Epithelial cell of esophagus (primary cell): ENCODE measurements around the gene IL2RA.

Experiments used
- DNase-seq: peaks from one replicate; pipeline ENCODE4 v3.0.0; 2010; ENCODE audit warnings: low read depth
- H3K4me3 ChIP-seq: 2 replicates; pipeline ENCODE4 v1.5.1; 2011; ENCODE audit warnings: mild to moderate bottlenecking, low read length, control low read depth
- TF ChIP-seq, protein P1 (sequence below): IDR thresholded peaks from 2 replicates; pipeline ENCODE4 v1.5.1; 2011; ENCODE audit warnings: low read depth, mild to moderate bottlenecking, low read length, control low read depth, inconsistent platforms; ENCODE audit not compliant: insufficient read depth; ENCODE audit errors: missing control alignments

Gene IL2RA

DNA sequence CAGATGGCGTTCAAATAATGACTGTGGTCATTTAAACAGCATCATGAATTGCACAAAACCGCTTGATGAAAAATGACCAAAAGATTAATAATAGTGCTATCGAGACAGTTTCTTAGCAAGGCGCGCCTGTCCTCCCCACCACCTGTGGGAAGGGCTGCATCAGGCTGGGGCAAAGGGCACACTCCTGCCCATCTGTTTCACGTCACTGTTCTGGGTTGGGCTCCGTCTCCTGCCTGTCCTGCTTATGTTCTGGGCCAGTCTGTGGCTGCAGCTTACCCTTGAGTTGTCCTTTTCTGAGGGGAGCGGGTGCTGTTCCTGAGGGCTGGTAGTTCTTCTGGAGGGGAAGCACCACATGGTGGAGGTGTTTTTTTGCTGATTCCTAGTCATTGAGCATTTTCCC lies 40.0 kb upstream of the IL2RA start:
- no peak overlapping the region for H3K4me3 ChIP-seq
- no peak for DNase-seq
- TF ChIP-seq, protein P1, sequence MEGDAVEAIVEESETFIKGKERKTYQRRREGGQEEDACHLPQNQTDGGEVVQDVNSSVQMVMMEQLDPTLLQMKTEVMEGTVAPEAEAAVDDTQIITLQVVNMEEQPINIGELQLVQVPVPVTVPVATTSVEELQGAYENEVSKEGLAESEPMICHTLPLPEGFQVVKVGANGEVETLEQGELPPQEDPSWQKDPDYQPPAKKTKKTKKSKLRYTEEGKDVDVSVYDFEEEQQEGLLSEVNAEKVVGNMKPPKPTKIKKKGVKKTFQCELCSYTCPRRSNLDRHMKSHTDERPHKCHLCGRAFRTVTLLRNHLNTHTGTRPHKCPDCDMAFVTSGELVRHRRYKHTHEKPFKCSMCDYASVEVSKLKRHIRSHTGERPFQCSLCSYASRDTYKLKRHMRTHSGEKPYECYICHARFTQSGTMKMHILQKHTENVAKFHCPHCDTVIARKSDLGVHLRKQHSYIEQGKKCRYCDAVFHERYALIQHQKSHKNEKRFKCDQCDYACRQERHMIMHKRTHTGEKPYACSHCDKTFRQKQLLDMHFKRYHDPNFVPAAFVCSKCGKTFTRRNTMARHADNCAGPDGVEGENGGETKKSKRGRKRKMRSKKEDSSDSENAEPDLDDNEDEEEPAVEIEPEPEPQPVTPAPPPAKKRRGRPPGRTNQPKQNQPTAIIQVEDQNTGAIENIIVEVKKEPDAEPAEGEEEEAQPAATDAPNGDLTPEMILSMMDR: no peak

DNA sequence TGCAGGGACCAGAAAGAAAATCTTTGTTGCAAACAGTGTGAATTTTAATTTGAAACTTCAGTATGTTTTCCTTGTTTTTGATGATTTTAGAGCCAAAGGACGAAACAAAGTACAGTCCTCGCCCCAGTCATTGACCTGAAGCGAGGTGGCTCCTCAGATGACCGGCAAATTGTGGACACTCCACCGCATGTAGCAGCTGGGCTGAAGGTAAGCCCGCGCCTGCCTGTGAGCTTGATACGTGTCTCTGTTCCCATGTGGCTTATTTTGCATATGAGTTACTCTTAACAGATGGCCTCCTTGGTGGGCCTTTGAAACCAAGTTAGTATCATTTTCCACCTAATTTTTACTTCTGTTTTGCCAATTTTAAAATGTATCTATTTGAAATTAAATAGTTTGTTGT lies 39.0 kb upstream of the IL2RA start:
- TF ChIP-seq, protein P1: no peak
- no peak for DNase-seq
- H3K4me3 ChIP-seq: no peak overlapping the region

DNA sequence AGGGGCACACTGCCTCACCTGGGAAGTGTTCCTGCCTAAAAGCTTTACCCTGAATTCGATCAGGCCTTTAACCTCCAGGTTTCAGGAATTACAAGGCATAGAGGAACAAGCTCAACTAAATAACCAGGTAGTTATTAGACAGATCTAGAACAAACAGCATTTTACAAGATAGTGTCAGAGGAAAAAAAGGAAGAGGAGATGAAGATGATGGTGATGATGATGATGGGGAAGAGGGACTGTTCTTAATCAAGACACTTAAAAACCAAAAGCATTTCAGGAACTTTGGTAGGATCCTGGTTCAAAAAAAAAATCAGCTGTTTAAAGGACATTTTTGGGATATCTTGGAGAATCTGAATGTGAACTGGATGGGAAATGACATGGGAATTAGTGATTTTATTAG lies 38.2 kb upstream of the IL2RA start:
- TF ChIP-seq, protein P1: no peak
- H3K4me3 ChIP-seq: no peak overlapping the region
- DNase-seq: no peak

DNA sequence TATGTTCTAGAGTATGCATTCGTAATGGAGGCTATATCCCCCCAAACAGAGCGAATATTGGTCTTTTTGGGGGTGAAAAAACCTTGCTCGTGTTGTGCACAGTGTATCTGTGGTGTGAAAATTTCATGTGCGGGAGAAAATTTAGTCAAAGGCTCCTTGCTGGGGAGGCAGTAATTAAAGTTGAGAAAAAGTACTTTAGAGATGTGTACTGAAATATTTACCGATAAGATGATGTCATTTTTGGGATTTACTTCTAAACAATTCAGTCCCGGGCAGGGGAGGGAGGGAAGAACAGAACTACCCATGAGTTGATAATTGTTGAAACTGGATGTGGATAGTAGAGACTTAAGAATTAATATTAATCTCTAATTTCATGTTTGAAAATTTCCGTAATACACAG lies 36.0 kb upstream of the IL2RA start:
- no peak for DNase-seq
- H3K4me3 ChIP-seq: no peak overlapping the region
- TF ChIP-seq, protein P1: no peak

DNA sequence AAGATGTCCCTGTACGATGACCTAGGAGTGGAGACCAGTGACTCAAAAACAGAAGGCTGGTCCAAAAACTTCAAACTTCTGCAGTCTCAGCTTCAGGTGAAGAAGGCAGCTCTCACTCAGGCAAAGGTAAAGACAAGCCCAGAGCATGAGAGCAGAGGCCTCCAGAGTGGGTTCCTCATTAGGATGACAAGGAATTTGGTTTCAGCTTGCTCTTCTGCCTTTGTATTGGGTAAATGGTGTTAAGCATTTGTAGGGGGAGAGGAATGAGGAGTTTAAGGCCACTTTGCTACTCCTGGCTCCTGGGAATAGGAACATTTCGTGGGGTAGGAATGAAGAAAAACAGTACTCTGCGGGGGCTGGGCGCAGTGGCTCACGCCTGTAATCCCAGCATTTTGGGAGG lies 34.9 kb upstream of the IL2RA start:
- no peak for DNase-seq
- no peak overlapping the region for H3K4me3 ChIP-seq
- TF ChIP-seq, protein P1: no peak

DNA sequence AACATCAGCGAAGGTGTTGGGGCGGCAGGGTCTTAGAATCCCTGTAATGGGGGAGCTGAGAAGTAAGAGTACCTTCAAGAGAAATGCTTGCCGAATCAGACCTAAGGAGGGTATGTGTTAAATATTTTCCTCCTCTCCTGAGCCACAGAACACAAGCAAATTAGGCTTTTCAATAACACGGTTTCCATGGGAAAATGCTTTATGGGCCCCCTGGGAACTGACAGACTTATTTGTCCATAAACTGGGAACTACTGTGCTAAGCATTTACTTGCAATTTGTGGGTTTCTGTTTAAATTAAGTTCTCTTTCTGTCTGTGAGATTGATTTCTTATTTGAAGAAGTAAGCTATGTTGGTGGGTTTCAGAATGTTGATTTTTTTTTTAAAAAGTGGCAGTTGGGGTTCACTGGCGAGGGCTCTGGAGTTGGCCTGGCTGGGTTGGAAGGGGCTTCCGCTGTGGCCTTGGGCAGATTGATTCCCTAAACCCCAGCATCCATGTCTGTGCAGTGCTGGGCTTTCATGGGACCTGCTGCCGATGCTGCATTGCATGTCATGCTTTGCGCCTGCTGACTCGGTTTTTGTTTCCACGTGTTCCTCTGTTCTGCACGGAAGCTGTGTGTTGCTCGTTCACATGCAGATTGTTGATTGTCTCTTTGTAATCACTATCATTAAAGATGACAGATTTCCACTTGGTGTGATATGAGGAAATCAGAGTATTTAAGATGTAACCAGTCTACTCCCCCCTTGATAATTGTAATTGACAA lies 33.8 kb upstream of the IL2RA start:
- DNase-seq: no peak
- no peak overlapping the region for H3K4me3 ChIP-seq
- TF ChIP-seq, protein P1: no peak

DNA sequence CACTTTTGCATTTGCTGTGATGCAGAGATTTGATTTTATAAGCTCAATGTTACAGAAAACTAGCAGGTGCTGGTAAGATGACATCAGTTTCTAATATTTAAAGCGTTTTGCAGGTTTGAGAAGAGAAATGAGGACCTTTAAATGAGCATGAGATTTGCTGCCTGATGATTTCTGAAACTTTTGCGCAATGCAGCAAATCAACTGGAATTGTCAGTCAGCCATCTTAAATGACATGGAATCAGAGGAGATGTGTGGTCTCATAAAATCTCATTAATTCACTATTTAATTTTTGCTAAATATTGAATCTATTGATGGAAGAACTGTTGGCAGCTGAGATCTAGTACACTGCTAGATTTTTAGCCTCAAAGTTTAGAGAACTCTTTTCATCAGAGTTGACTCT lies 30.6 kb upstream of the IL2RA start:
- TF ChIP-seq, protein P1: no peak
- H3K4me3 ChIP-seq: no peak overlapping the region
- no peak for DNase-seq
